Ectodermal cell (in vitro differentiated cells): ENCODE data around the gene SRGAP3.

ENCODE experiments used
- H3K27ac ChIP-seq: 2 replicates; pipeline ENCODE4 v1.7.0; 2013; ENCODE audit warnings: mild to moderate bottlenecking, low read depth, low read length; ENCODE audit not compliant: insufficient read depth, poor library complexity, severe bottlenecking
- H3K27me3 ChIP-seq: 2 replicates; pipeline ENCODE4 v1.7.0; 2013; ENCODE audit warnings: mild to moderate bottlenecking, low read length; ENCODE audit not compliant: insufficient read depth, control insufficient read depth, poor library complexity, severe bottlenecking
- H3K36me3 ChIP-seq: one replicate; pipeline ENCODE4 v1.7.0; 2013; ENCODE audit warnings: low read length; ENCODE audit not compliant: control insufficient read depth, insufficient read depth
- H3K4me1 ChIP-seq: one replicate; pipeline ENCODE4 v1.7.0; 2013; ENCODE audit warnings: low read length; ENCODE audit not compliant: control insufficient read depth, insufficient read depth
- H3K4me3 ChIP-seq: 2 replicates; pipeline ENCODE4 v1.7.0; 2013; ENCODE audit warnings: low read depth, low read length, control low read depth; ENCODE audit not compliant: insufficient read depth
- H3K9me3 ChIP-seq: 2 replicates; pipeline ENCODE4 v1.7.0; 2013; ENCODE audit warnings: mild to moderate bottlenecking, low read length, moderate library complexity; ENCODE audit not compliant: control insufficient read depth
- WGBS, 2 experiments: methylation state at CpG; one replicate each; pipeline ENCODE4 v1.1.7; 2013; ENCODE audit warnings: missing lambda C conversion rate in 2 of 2; 5-methylcytosine and 5-hydroxymethylcytosine counted together

Gene SRGAP3

GRCh38 chr3:9280451-9281219, 31.2 kb upstream of the SRGAP3 start:
- peak overlapping the region; percentile 94 for H3K27ac ChIP-seq
- no peak overlapping the region for H3K4me3 ChIP-seq

DNA sequence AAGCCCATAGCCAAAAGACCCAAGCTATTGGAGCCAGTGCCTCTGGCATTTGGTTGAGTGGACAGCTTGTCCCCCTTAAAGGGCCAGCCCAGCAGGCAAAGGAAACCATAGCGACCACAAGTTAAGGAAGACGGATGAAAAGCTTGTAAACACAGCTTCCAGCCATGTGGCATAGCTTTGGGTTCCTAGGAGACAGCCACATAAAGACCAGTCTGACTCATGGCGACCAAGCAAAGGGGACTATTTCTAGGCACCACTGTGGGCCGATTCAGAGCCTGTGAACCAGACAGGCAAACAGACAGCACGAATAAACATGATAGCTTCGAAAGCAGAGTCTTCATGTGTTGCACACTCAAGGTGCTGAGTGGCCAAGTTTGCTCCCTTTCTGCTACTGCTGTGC, 30.5 kb upstream of the SRGAP3 start:
- H3K27ac ChIP-seq: peak overlapping the region; percentile 94
- H3K4me3 ChIP-seq: no peak overlapping the region
- no peaks in the 10 kb centered on the region for H3K36me3 ChIP-seq
- WGBS, 2 experiments: 41 to 45% methylated on average over 6 of the region's 6 CpGs
- peaks cover 17% of the 10 kb centered on the region for H3K4me1 ChIP-seq
- H3K9me3 ChIP-seq: no peaks in the 10 kb centered on the region
- no peaks in the 10 kb centered on the region for H3K27me3 ChIP-seq

More at GRCh38 chr3:9280451-9281219, 31.2 kb upstream of the SRGAP3 start:
- Histone ChIP-seq H3K27me3 (no peaks in the 10 kb centered on the region), H3K9me3 (no peaks in the 10 kb centered on the region), H3K36me3 (no peaks in the 10 kb centered on the region), H3K4me1 (peaks cover 17% of the 10 kb centered on the region)
- WGBS, 2 experiments: 65 to 70% methylated on average over 11 of the region's 11 CpGs

DNA sequence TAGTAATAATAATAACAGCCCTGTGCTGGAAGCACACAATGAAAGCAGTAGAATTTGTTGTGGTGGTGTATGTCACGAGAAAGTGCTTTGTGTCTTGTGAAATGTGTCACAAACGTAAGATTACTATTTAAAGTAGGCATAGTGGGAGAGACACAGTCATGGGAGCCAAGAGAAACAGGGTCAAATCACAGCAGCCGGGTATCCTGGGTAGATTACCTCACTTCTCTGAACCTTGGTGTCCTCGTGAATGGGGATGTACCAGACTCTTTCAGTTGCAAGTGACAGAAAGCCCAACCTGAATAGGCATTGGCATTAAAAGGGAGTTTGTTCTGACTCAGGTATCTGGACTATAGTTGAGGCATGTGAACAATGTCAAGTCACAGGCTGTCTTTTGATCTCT, 29.1 kb upstream of the SRGAP3 start:
- H3K4me1 ChIP-seq: peaks cover 17% of the 10 kb centered on the region
- H3K27me3 ChIP-seq: no peaks in the 10 kb centered on the region
- 85 to 90% methylated on average over 4 of the region's 4 CpGs for WGBS, 2 experiments
- no peaks in the 10 kb centered on the region for H3K36me3 ChIP-seq
- H3K9me3 ChIP-seq: no peaks in the 10 kb centered on the region
- no peak overlapping the region for H3K4me3 ChIP-seq
- no peak overlapping the region for H3K27ac ChIP-seq

DNA sequence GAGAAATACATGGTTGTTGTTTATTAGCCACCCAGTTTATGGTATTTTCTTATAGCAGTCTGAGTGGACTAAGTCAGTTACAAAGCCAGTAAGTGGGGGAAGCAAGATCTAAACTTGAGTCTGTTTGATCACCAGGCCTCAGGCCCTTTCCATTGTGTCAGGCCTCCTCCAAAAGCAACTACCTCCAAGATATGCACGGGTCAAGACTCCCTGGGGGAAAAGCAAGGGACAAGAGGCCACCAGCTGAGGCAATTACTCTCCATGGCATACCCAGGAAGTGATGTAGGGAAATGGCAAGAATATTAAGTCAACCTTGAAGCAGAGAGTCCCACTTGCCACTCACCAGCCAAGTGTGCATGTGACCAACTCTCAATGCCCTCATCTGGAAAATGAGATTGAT, 28.6 kb upstream of the SRGAP3 start:
- H3K27me3 ChIP-seq: no peaks in the 10 kb centered on the region
- no peak overlapping the region for H3K27ac ChIP-seq
- 33 to 57% methylated on average over 1 of the region's 1 CpG for WGBS, 2 experiments
- no peak overlapping the region for H3K4me3 ChIP-seq
- no peaks in the 10 kb centered on the region for H3K9me3 ChIP-seq
- no peaks in the 10 kb centered on the region for H3K36me3 ChIP-seq
- H3K4me1 ChIP-seq: peaks cover 17% of the 10 kb centered on the region

DNA sequence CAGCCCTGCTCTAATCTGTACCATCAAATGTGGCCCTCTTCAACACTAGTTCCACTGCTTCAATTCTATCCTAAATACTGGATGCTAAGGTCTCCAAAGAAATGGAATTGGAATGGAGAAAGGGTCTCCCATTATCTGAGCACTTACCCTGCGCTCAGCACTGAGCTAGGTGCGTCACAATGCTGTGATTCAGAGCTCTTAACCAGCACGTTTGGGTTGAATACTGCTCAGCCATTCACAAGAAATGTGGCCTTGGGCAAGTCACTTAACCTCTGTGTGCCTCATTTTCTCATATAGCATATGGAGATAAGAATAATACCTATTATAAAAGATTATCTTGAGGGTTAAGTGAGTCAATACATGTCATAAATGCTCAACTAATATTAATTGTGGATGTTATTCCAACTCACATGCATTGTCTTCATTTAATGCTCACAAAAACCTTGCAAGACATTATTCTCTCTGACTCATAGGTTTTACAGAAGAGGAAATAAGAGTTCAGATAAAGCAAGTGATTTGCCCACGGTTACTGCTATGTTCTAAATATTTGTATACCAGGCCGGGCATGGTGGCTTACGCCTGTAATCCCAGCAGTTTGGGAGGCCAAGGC, 27.4 kb upstream of the SRGAP3 start:
- no peaks in the 10 kb centered on the region for H3K36me3 ChIP-seq
- no peak overlapping the region for H3K4me3 ChIP-seq
- H3K9me3 ChIP-seq: no peaks in the 10 kb centered on the region
- H3K27me3 ChIP-seq: no peaks in the 10 kb centered on the region
- no peak overlapping the region for H3K27ac ChIP-seq
- 85% methylated on average over 6 of the region's 6 CpGs for WGBS, 2 experiments
- H3K4me1 ChIP-seq: peaks cover 17% of the 10 kb centered on the region

DNA sequence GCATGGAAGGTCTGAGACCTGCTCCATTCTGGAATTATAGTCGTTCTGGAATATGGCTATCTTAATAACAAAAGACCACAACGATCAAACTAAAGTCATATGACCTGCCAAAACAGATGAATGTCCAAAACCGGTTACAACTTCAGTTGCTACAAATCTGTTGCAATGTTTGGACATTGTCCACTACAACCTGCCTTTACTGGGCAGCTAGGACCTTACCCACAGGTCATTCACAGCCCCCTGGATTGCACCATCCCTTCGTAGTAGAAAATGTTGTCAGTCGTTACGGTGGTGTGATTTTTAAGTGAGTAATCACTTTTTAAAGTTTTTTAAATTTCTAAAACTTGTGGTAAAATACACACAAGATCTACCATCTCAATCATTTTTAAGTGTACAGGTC, 22.5 kb upstream of the SRGAP3 start:
- H3K27me3 ChIP-seq: no peaks in the 10 kb centered on the region
- WGBS, 2 experiments: 72 to 79% methylated on average over 4 to 6 of the region's 6 CpGs
- no peak overlapping the region for H3K27ac ChIP-seq
- H3K4me3 ChIP-seq: no peak overlapping the region
- H3K36me3 ChIP-seq: no peaks in the 10 kb centered on the region
- H3K4me1 ChIP-seq: no peaks in the 10 kb centered on the region
- no peaks in the 10 kb centered on the region for H3K9me3 ChIP-seq

DNA sequence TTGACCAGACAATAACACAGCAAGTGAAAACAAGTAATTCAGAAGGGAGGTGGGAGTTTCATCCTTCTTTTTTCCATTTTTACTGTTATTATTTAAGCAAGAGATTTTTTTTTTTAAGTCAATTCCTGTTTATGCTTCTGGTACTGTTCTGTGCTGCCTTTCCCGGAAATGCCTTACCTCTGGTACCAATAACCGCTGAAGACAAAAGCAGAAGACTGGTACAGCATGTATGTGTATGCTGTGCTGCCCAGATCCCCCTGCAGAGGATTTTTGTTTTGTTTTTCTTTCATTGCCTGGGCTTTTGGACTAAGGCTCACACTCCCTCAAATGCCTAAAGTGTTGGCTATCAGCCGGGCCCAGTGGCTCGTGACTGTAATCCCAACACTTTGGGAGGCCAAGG, 21.3 kb upstream of the SRGAP3 start:
- Histone ChIP-seq H3K27me3 (no peaks in the 10 kb centered on the region), H3K4me1 (no peaks in the 10 kb centered on the region), H3K36me3 (no peaks in the 10 kb centered on the region), H3K4me3 (no peak overlapping the region), H3K27ac (no peak overlapping the region), H3K9me3 (no peaks in the 10 kb centered on the region)
- 91 to 94% methylated on average over 4 of the region's 4 CpGs for WGBS, 2 experiments

- H3K27me3 ChIP-seq: no peaks in the 10 kb centered on the region
- no peak overlapping the region for H3K27ac ChIP-seq
- H3K9me3 ChIP-seq: no peaks in the 10 kb centered on the region
- H3K36me3 ChIP-seq: no peaks in the 10 kb centered on the region
- H3K4me1 ChIP-seq: no peaks in the 10 kb centered on the region
- WGBS, 2 experiments: 94 to 100% methylated on average over 2 to 3 of the region's 3 CpGs
- H3K4me3 ChIP-seq: no peak overlapping the region
Measured at GRCh38 chr3:9266716-9267115, 17.3 kb upstream of the SRGAP3 start.

DNA sequence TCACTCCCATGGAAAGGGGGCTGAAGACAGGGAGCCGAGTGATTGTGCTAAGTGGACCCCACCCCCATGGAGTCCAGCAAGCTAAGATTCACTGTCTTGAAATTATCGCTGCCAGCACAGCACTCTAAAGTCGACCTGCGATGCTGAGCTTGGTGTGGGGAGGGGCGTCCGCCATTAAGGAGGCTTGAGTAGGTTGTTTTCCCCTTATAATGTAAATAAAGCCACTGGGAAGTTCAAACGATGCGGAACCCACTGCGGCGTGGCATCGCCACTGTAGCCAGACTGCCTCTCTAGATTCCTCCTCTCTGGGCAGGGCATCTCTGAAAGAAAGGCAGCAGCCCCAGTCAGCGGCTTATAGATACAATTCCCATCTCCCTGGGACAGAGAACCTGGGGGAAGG, 10.9 kb upstream of the SRGAP3 start:
- no peaks in the 10 kb centered on the region for H3K4me1 ChIP-seq

DNA sequence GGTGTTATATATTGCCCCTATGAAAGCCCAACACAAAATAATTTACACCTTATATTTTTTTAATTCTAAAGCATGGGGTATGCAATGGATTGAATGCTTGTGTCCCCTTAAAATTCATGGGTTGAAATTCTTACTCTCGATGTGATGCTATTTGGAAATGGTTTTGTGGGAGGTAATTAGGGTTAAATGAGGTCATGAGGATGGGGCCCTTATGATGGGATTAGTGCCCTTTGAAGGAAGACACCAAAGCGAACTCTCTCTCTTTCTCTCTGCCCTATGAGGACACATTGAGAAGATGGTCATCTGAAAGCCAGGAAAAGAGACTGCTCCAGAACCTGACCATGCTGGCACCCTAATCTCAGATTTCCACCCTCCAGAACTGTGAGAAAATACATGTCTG, 7.6 kb upstream of the SRGAP3 start:
- H3K9me3 ChIP-seq: no peaks in the 10 kb centered on the region
- H3K4me3 ChIP-seq: no peak overlapping the region
- no peaks in the 10 kb centered on the region for H3K27me3 ChIP-seq
- no peaks in the 10 kb centered on the region for H3K36me3 ChIP-seq
- 92 to 95% methylated on average over 2 of the region's 2 CpGs for WGBS, 2 experiments
- no peak overlapping the region for H3K27ac ChIP-seq
- H3K4me1 ChIP-seq: no peaks in the 10 kb centered on the region

More for the DNA sequence above, 10.9 kb upstream of the SRGAP3 start:
- WGBS, 2 experiments: 59 to 61% methylated on average over 12 of the region's 12 CpGs
- Histone ChIP-seq H3K4me3 (no peak overlapping the region), H3K9me3 (no peaks in the 10 kb centered on the region), H3K27ac (no peak overlapping the region), H3K27me3 (no peaks in the 10 kb centered on the region), H3K36me3 (no peaks in the 10 kb centered on the region)
